Activated CD4-positive, alpha-beta T cell treated with anti-CD3 and anti-CD28 coated beads for 36 hours (primary cell): ENCODE results near the gene OAF. TPM values are rescaled to one million over a fixed set of nuclear protein-coding genes. Genes with fewer than 3 reads are reported as not detected.

Experiments used
- ATAC-seq: fragments of 200-7000 bp; cut with Tn5 transposase; one replicate; pipeline ENCODE4 v1.10.0; 2021; ENCODE audit warnings: mild to moderate bottlenecking, moderate library complexity
- CTCF ChIA-PET: fragments of 350-600 bp; sonication (Branson Sonifier 250); formaldehyde crosslinking; loops from one replicate; lab custom pipeline; 2021; ENCODE audit warnings: antibody characterized with exemption; lab: Charles Lee
- POLR2A ChIA-PET: fragments of 350-600 bp; sonication (Branson Sonifier 250); formaldehyde crosslinking; loops from one replicate; lab custom pipeline; 2021; ENCODE audit warnings: antibody characterized with exemption, inconsistent platforms; lab: Charles Lee
- DNase-seq: peaks from one replicate; pipeline ENCODE4 v3.0.0-alpha.2; 2020
- H3K27ac Mint-ChIP-seq: one replicate; pipeline ENCODE4 v1.8.0; 2021; ENCODE audit warnings: mixed read lengths
- H3K27me3 Mint-ChIP-seq: one replicate; pipeline ENCODE4 v1.8.0; 2021; ENCODE audit warnings: mixed read lengths
- H3K36me3 Mint-ChIP-seq: one replicate; pipeline ENCODE4 v1.8.0; 2021; ENCODE audit warnings: low read depth, mixed read lengths
- H3K4me1 Mint-ChIP-seq: one replicate; pipeline ENCODE4 v1.8.0; 2021; ENCODE audit warnings: mixed read lengths
- H3K4me3 Mint-ChIP-seq: one replicate; pipeline ENCODE4 v1.8.0; 2021; ENCODE audit warnings: mild to moderate bottlenecking, moderate library complexity, mixed read lengths
- H3K9me3 Mint-ChIP-seq: one replicate; pipeline ENCODE4 v1.8.0; 2021; ENCODE audit warnings: low read depth, mixed read lengths
- intact Hi-C, 2 experiments: fragments of 100-400 bp; cut with DNase I in 1 of 2; cut with micrococcal nuclease in 1 of 2; formaldehyde crosslinking; loops; one replicate each; pipeline versions ENCODE4 v1.14.2 to v1.15.1; 2022 to 2024; cut with DNase I, micrococcal nuclease
- total RNA-seq, 2 experiments: library from RNA; stranded (reverse); gene quantifications; one replicate each; pipeline ENCODE4 v1.2.3, GENCODE V29; 2021

The OAF gene
- total RNA-seq, 2 experiments from 2014 or later = 1.4 to 1.6 TPM

GRCh38 chr11:120217526-120217925 lies 6.7 kb downstream of the OAF start:
- H3K27ac Mint-ChIP-seq = no peak overlapping the region
- DNase-seq (no peak), ATAC-seq (no peak)
- no peak overlapping the region for H3K4me3 Mint-ChIP-seq
- intact Hi-C loops = no loop called here
- H3K36me3 Mint-ChIP-seq = no peaks in the 10 kb centered on the region
- no peaks in the 10 kb centered on the region for H3K9me3 Mint-ChIP-seq
- no peaks in the 10 kb centered on the region for H3K27me3 Mint-ChIP-seq
- ChIA-PET POLR2A (no interaction called here), CTCF (interaction anchor here (0.6 kb wide), 1 partner anchor 24 kb away, joined by 3 read pairs; no protein-coding TSS in a partner anchor)
- peaks cover 5% of the 10 kb centered on the region for H3K4me1 Mint-ChIP-seq

- peaks cover 5% of the 10 kb centered on the region for H3K4me1 Mint-ChIP-seq
- ATAC-seq = no peak
- no peak overlapping the region for H3K4me3 Mint-ChIP-seq
- no peak overlapping the region for H3K27ac Mint-ChIP-seq
- ChIA-PET POLR2A (no interaction called here), CTCF (interaction anchor here (0.6 kb wide), 1 partner anchor 10 kb away, joined by 3 read pairs; no protein-coding TSS in a partner anchor)
- no peaks in the 10 kb centered on the region for H3K27me3 Mint-ChIP-seq
- no peak for DNase-seq
- intact Hi-C loops = no loop called here
- no peaks in the 10 kb centered on the region for H3K9me3 Mint-ChIP-seq
- no peaks in the 10 kb centered on the region for H3K36me3 Mint-ChIP-seq
These were observed 7.3 kb downstream of the OAF start for GRCh38 chr11:120217941-120218694.

GRCh38 chr11:120218695-120219033 lies 7.8 kb downstream of the OAF start:
- ATAC-seq (no peak), DNase-seq (no peak)
- ChIA-PET CTCF (interaction anchor here (0.6 to 1.6 kb wide), 2 partner anchors 10 to 85 kb away, joined by 3 to 5 read pairs; no protein-coding TSS in a partner anchor), POLR2A (no interaction called here)
- H3K4me3 Mint-ChIP-seq = no peak overlapping the region
- no peak overlapping the region for H3K27ac Mint-ChIP-seq
- H3K27me3 Mint-ChIP-seq = peaks cover under 1% of the 10 kb centered on the region
- H3K36me3 Mint-ChIP-seq = no peaks in the 10 kb centered on the region
- H3K4me1 Mint-ChIP-seq = peaks cover 5% of the 10 kb centered on the region
- intact Hi-C loops = no loop called here
- H3K9me3 Mint-ChIP-seq = no peaks in the 10 kb centered on the region

- POLR2A ChIA-PET = no interaction called here
- DNase-seq (no peak), ATAC-seq (no peak)
- H3K9me3 Mint-ChIP-seq = no peaks in the 10 kb centered on the region
- H3K36me3 Mint-ChIP-seq = no peaks in the 10 kb centered on the region
- H3K27me3 Mint-ChIP-seq = peaks cover 2% of the 10 kb centered on the region
- no peak overlapping the region for H3K27ac Mint-ChIP-seq
- H3K4me3 Mint-ChIP-seq = no peak overlapping the region
- intact Hi-C loops = no loop called here
- peaks cover 5% of the 10 kb centered on the region for H3K4me1 Mint-ChIP-seq
- CTCF ChIA-PET = interaction anchor here (1.6 kb wide), 1 partner anchor 84 kb away, joined by 5 read pairs; no protein-coding TSS in a partner anchor
These were observed 8.6 kb downstream of the OAF start for GRCh38 chr11:120219232-120219937.

- Mint-ChIP-seq H3K36me3 (no peaks in the 10 kb centered on the region), H3K9me3 (no peaks in the 10 kb centered on the region), H3K4me3 (no peak overlapping the region), H3K27ac (no peak overlapping the region), H3K4me1 (peaks cover 8% of the 10 kb centered on the region), H3K27me3 (peaks cover 2% of the 10 kb centered on the region)
- ChIA-PET CTCF (interaction anchor here (1.6 kb wide), 1 partner anchor 83 kb away, joined by 5 read pairs; no protein-coding TSS in a partner anchor), POLR2A (no interaction called here)
- intact Hi-C loops = no loop called here
- no peak for DNase-seq
- ATAC-seq = no peak
These were observed 9.3 kb downstream of the OAF start for GRCh38 chr11:120219938-120220746.

GRCh38 chr11:120220747-120221037 lies 9.9 kb downstream of the OAF start:
- CTCF ChIA-PET = no interaction called here

GRCh38 chr11:120221115-120221752 lies 10.4 kb downstream of the OAF start:
- H3K4me3 Mint-ChIP-seq = no peak overlapping the region
- intact Hi-C loops = no loop called here
- CTCF ChIA-PET = no interaction called here

More at GRCh38 chr11:120220747-120221037, 9.9 kb downstream of the OAF start:
- H3K27me3 Mint-ChIP-seq = peaks cover 2% of the 10 kb centered on the region
- H3K4me1 Mint-ChIP-seq = peaks cover 8% of the 10 kb centered on the region
- intact Hi-C loops = no loop called here
- H3K9me3 Mint-ChIP-seq = no peaks in the 10 kb centered on the region
- no peak overlapping the region for H3K27ac Mint-ChIP-seq
- POLR2A ChIA-PET = no interaction called here
- H3K4me3 Mint-ChIP-seq = no peak overlapping the region
- H3K36me3 Mint-ChIP-seq = no peaks in the 10 kb centered on the region
- no peak for ATAC-seq
- DNase-seq = no peak

GRCh38 chr11:120222916-120223315 lies 12.1 kb downstream of the OAF start:
- ChIA-PET CTCF (interaction anchor here (0.5 to 1.0 kb wide), 4 partner anchors 9 to 358 kb away, joined by 3 to 4 read pairs (median 3); no protein-coding TSS in a partner anchor), POLR2A (interaction anchor here (0.6 kb wide), 1 partner anchor 1140 kb away, joined by 3 read pairs; no protein-coding TSS in a partner anchor)
- no peak overlapping the region for H3K4me3 Mint-ChIP-seq
- intact Hi-C loops = no loop called here
- DNase-seq (no peak), ATAC-seq (no peak)
- H3K4me1 Mint-ChIP-seq = peaks cover 8% of the 10 kb centered on the region
- H3K9me3 Mint-ChIP-seq = no peaks in the 10 kb centered on the region
- no peak overlapping the region for H3K27ac Mint-ChIP-seq
- peaks cover 4% of the 10 kb centered on the region for H3K27me3 Mint-ChIP-seq
- H3K36me3 Mint-ChIP-seq = no peaks in the 10 kb centered on the region

More at GRCh38 chr11:120221115-120221752, 10.4 kb downstream of the OAF start:
- H3K27me3 Mint-ChIP-seq = peaks cover 4% of the 10 kb centered on the region
- H3K4me1 Mint-ChIP-seq = peaks cover 8% of the 10 kb centered on the region
- ATAC-seq (peak; percentile 50), DNase-seq (no peak)
- H3K27ac Mint-ChIP-seq = no peak overlapping the region
- POLR2A ChIA-PET = no interaction called here
- H3K36me3 Mint-ChIP-seq = no peaks in the 10 kb centered on the region
- H3K9me3 Mint-ChIP-seq = no peaks in the 10 kb centered on the region

- H3K27me3 Mint-ChIP-seq = peaks cover 4% of the 10 kb centered on the region
- ATAC-seq (no peak), DNase-seq (no peak)
- CTCF ChIA-PET = interaction anchor here (0.7 to 1.6 kb wide), 7 partner anchors 10 to 357 kb away, joined by 3 to 7 read pairs (median 4); no protein-coding TSS in a partner anchor
- H3K27ac Mint-ChIP-seq = no peak overlapping the region
- no peaks in the 10 kb centered on the region for H3K9me3 Mint-ChIP-seq
- H3K36me3 Mint-ChIP-seq = no peaks in the 10 kb centered on the region
- POLR2A ChIA-PET = interaction anchor here (0.6 kb wide), 1 partner anchor 1141 kb away, joined by 3 read pairs; no protein-coding TSS in a partner anchor
- intact Hi-C loops = no loop called here
- H3K4me3 Mint-ChIP-seq = no peak overlapping the region
- peaks cover 8% of the 10 kb centered on the region for H3K4me1 Mint-ChIP-seq
These were observed 13.0 kb downstream of the OAF start for GRCh38 chr11:120223793-120224192.

GRCh38 chr11:120224361-120224760 lies 13.5 kb downstream of the OAF start:
- Mint-ChIP-seq H3K27me3 (peaks cover 4% of the 10 kb centered on the region), H3K4me1 (peaks cover 8% of the 10 kb centered on the region), H3K27ac (no peak overlapping the region), H3K4me3 (no peak overlapping the region), H3K9me3 (no peaks in the 10 kb centered on the region), H3K36me3 (no peaks in the 10 kb centered on the region)
- ATAC-seq = no peak
- POLR2A ChIA-PET = no interaction called here
- DNase-seq = no peak
- CTCF ChIA-PET = interaction anchor here (0.6 to 1.6 kb wide), 5 partner anchors 10 to 74 kb away, joined by 3 to 7 read pairs (median 4); no protein-coding TSS in a partner anchor
- intact Hi-C loops = no loop called here
